C1 segment of cervical spinal cord (tissue), 14 donors: Measurements from ENCODE around the gene CDCA4.
"Not testable (repeated sequence)": the region's sequence is repeated elsewhere in the genome, so short reads cannot be mapped to it uniquely, and the experiment has no call there.

Source experiments
- DNase-seq, 14 donors: peaks; one replicate each; lab custom pipeline; 2025; lab: John Stamatoyannopoulos, UW

Gene CDCA4

GRCh38 chr14:105058521-105059034 lies 37.7 kb upstream of the CDCA4 start:
- DNase-seq = no peak

GRCh38 chr14:105056303-105056831 lies 35.5 kb upstream of the CDCA4 start:
- no peak for DNase-seq

- no peak for DNase-seq
These were observed 34.9 kb upstream of the CDCA4 start for GRCh38 chr14:105055736-105056302.

- DNase-seq = no peak
These were observed 34.5 kb upstream of the CDCA4 start for GRCh38 chr14:105055334-105055733.

- no peak for DNase-seq
These were observed 33.1 kb upstream of the CDCA4 start for GRCh38 chr14:105053996-105054395.

GRCh38 chr14:105053421-105053820 lies 32.5 kb upstream of the CDCA4 start:
- no peak for DNase-seq

GRCh38 chr14:105052110-105052458 lies 31.2 kb upstream of the CDCA4 start:
- DNase-seq = no peak

GRCh38 chr14:105051182-105052109 lies 30.6 kb upstream of the CDCA4 start:
- no peak for DNase-seq

- no peak for DNase-seq
These were observed 29.6 kb upstream of the CDCA4 start for GRCh38 chr14:105050551-105050897.

- no peak for DNase-seq
These were observed 29.1 kb upstream of the CDCA4 start for GRCh38 chr14:105049753-105050550.

GRCh38 chr14:105047283-105048016 lies 26.6 kb upstream of the CDCA4 start:
- DNase-seq = no peak

GRCh38 chr14:105046891-105047282 lies 26.0 kb upstream of the CDCA4 start:
- DNase-seq = no peak

- DNase-seq = peak in 13 of 14 donors; percentile 12 to 90 (median 64)
These were observed 24.9 kb upstream of the CDCA4 start for GRCh38 chr14:105045710-105046326.

- no peak for DNase-seq
These were observed 22.8 kb upstream of the CDCA4 start for GRCh38 chr14:105043641-105044040.

GRCh38 chr14:105042813-105043212 lies 21.9 kb upstream of the CDCA4 start:
- no peak for DNase-seq

- no peak for DNase-seq
These were observed 21.2 kb upstream of the CDCA4 start for GRCh38 chr14:105041841-105042765.

GRCh38 chr14:105039458-105040205 lies 18.7 kb upstream of the CDCA4 start:
- no peak for DNase-seq

- DNase-seq = not testable (repeated sequence)
These were observed 14.7 kb upstream of the CDCA4 start for GRCh38 chr14:105035616-105036015.
